ENCODE measurements around the gene MR1. TPM values are rescaled to one million over a fixed set of nuclear protein-coding genes. Genes with fewer than 3 reads are reported as not detected.
"Not testable (repeated sequence)": the region's sequence is repeated elsewhere in the genome, so short reads cannot be mapped to it uniquely, and the experiment has no call there.

MR1 gene
- total RNA-seq, 1 donor from 2014 or later, result 16.3 TPM

DNA sequence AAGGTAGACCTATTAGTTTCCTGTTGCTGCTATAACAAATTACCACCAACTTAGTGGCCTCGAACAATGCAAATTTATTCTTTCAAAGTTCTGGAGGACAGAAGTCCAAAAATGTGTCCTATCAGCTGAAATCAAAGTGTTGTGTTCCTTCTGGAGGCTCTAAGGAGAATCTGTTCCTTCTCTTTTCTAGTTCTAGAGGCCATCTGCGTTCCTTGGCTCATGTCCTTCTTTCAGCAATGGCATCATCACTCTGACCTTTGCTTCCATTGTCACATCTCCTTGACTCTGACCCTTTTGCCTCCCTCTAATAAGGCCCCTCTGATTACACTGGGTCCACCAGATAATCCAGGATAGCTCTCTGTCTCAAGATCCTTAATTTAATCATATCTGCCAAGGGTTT is 1.2 kb upstream of the MR1 start:
- ATAC-seq, result no peak

DNA sequence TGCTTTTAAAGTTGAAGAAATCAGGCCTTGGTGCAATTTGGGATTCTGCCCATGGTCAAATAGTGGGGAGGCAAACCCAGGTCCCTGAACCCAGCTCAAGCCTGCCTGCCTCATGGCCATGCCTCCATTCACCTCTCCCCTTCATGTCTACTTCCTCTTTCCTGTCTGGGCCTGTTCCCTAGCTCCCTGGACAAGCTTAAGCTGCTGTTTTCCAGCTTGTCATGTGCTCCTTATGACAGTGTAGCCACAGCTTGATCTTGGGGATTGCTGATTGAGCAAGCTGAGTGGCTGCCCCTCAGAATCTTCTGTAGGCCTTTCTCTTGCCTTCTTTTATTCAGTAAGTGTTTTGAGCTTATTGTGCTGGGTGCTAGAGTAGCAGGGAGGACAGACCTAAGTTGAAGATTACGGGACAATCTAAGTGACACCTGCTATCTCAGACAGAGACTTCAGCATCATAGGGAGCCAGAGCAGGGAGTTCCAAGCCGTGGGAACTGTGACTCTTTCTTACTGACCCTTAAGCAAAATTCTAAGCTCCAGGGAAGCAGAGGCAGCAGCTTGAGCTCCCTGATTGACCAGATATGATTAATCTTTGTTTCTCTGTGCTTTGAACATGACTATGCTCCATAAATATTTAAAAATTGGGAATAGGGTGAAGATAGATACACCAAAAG is 520 bp upstream of the MR1 start:
- peak; percentile 95 for ATAC-seq

- not testable (repeated sequence) for ATAC-seq
These were observed 1.4 kb downstream of the MR1 start for GRCh38 chr1:181035210-181035609.

DNA sequence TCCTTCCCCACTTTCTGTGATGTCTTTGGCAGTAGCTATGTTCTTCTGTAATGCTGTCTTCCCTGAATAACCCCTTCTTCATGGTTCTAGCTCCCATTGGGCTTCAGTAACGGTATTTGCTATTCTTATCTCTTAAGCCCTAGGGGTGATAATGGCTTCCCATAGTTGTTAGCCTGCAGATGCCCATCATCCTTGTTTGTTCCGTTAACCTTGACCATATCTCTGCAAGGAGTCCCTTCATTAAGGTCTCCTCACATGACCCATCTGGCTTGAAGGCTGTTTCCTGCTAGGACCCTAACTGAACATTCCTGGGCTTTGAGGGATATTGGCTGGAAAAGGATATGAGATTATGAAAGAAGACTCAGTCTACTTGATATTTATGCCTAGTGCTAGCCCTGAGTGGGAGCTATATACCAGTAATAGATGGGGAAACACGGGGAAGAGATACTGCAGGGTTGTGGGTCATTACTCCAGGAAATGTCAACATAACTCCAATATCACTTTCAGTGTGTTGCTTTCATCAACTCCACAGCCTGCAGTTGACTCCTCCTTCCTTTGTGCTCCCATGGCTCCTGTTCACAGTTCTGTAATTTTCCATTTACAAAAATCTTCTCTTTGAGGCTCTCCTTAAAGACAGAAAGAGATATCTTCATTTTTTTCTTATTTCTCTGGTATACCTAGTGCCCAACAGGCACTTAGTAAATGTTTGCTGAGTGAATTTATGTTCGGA is 2.5 kb downstream of the MR1 start:
- ATAC-seq, result no peak

GRCh38 chr1:181037386-181037785 is 3.6 kb downstream of the MR1 start:
- ATAC-seq, result no peak

DNA sequence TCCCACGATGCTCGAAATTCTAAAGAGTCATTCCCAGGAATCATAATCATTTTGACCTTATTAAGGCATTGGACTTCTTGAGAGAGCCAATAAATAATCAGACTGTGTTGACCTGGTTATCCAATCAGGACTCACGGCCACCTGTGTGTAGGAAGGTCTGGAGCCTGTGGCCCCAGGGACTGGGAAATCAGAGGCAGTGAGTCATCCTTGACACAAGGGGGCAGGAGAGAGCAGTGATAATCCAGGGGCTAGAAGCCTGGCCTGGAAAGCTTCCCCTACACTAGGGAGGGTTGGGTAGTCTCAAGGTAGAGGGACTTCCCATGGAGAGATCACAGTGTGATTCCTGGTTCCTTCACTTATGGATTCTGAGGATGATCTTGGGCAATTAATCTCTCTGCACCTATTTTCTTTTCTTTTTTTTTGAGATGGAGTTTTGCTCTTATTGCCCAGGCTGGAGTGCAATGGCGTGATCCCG is 4.7 kb downstream of the MR1 start:
- peak; percentile 74 for ATAC-seq

GRCh38 chr1:181040284-181040865 is 6.6 kb downstream of the MR1 start:
- no peak for ATAC-seq

DNA sequence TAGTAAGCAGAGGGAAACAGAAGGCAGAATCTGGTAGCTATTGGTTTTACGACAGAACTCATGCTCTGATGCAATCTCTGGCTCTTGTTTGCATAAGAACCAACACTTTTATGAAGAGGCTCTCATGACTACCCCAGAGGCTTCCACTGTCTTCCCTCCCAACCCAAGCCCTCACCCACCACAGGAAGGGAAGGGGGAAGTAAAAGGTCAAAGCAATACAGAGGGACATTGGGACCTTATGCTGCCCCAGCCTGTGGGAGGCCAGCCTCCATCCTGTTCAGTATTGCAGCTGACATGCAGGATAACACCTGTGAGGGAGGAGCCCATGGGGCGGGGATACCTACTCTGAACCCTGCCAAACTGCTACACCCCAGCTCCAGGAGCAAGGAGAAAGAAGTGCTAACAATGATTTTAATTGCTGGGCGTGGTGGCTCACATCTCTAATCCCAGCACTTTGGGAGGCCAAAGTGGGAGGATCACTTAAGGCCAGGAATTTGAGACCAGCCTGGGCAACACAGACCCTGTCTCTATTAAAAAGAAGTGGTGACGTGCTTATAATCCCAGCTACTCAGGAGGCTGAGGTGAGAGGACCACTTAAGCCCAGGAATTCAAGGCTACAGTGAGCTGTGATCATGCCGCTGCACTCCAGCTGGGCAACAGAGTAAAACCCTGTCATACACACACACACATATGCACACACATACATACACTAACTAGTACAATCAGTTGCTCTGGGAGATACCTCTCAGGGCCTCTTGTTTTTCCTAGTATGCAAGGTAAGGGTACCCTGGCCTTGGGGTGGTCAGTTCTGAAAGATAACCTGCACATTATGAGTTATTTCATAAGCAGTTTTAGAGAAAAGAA is 9.5 kb downstream of the MR1 start:
- ATAC-seq, result peak; percentile 86

DNA sequence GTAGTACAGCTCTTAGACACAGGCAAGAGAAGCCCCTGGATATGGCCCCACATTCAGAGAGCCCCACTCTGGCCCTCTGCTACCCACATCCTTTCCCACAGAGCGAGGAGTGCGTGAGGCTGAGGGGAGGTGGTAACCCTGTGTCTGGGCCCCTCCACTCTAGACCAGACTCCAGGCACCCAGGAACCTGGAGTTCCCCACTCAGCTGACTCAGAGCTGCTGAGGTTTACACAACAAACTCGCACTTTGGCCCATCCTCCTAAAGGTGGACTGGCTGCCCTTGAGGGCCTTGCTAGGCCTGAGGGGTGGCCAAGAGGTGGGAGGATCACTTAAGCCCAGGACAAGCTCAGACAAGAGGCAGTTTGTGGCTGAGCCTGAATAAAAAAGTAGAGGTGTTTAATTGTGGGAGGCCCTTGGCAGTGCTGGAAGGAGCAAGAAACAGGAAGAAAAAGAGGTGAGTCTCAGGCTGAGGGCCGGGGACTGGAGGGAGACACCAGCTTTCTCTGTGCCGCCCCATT is 10.7 kb downstream of the MR1 start:
- ATAC-seq, result peak; percentile 94

DNA sequence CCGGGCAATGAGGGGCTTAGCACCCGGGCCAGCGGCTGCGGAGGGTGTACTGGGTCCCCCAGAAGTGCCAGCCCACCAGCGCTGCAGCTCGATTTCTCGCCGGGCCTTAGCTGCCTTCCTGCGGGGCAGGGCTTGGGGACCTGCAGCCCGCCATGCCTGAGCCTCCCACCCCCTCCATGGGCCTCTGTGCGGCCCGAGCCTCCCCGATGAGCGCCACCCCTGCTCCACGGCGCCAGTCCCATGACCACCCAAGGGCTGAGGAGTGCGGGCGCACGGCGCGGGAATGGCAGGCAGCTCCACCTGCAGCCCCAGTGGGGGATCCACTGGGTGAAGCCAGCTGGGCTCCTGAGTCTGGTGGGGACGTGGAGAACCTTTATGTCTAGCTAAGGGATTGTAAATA is 12.2 kb downstream of the MR1 start:
- ATAC-seq, result not testable (repeated sequence)

DNA sequence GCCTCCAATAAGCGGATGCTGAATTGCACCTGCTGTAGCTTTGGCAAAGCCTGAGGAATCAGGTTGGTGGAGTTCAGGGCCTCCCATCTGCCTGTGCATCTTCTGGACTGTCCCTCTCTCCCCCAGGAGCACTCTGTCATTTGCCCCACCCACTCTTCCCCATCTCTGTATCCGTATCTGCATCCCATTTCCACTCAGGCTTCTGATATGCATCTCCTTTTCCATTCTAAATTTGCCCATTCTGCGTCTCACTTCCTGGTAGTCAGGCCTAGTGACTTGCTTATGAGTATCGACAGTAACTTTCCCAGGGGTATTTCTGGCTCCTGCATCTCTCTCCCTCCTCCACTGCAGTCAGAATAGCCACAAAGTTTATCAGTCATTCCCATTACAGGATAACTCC is 15.6 kb downstream of the MR1 start:
- ATAC-seq, result no peak

DNA sequence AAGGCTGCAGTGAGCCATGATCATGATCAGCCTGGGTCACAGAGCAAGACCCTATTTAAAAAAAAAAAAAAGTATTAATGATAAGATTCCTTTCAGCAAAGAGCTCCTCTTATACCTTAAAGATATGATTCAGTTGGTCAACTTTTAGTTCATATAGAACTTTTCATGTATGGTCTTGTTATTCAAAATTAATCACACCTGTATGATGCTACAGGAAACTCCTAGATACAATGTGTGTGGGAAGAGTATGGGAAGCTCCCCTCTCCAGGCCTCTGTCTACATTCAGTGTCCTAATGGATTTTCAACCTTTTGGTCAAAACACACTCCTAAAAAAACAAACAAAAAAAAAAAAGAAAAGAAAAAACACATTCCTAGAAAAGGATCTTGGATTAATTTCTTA is 17.1 kb downstream of the MR1 start:
- ATAC-seq, result no peak

GRCh38 chr1:181056560-181056959 is 22.8 kb downstream of the MR1 start:
- no peak for ATAC-seq

- ATAC-seq, result no peak
These were observed 23.3 kb downstream of the MR1 start for GRCh38 chr1:181057079-181057478.

DNA sequence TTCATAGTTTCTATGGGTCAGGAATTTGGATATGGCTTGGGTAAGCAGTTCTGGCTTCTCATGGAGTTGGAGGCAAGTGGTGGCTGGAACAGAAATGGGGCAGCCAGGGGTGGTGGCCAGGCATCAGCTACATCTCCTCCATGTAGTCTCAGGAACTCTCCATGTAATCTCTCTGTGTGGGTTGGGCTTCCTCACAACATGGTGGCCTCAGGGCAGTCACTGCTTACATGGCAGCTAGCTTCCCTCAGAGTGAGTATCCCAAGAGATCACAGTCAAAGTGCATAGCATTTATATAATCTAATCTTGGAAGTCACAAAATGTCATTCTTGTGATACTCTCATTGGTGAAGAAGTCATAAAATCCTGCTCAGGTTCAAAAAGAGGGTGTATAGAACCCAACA is 25.7 kb downstream of the MR1 start:
- ATAC-seq, result no peak

- no peak for ATAC-seq
These were observed 26.3 kb downstream of the MR1 start for GRCh38 chr1:181060066-181060465.

DNA sequence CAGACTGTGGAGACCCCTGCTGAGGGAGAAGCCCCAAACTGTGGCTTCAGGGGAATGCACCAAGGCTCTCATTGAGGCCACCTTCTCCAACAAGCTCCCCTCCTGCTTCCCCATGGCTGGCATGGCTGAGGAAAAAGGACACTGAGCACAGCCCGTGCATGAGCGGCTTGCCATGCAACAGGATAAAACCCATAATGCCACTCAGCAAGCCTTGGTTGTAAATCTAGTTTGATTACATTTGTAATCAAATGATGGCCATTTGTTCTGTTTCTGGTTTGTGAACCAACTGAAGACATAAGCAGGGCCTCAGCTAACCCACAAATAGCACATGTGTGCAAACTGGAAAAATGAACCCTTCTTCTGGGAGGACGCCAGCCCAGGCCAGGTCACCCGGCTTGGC is 27.2 kb downstream of the MR1 start:
- not testable (repeated sequence) for ATAC-seq

- ATAC-seq, result no peak
These were observed 27.7 kb downstream of the MR1 start for GRCh38 chr1:181061487-181061886.

DNA sequence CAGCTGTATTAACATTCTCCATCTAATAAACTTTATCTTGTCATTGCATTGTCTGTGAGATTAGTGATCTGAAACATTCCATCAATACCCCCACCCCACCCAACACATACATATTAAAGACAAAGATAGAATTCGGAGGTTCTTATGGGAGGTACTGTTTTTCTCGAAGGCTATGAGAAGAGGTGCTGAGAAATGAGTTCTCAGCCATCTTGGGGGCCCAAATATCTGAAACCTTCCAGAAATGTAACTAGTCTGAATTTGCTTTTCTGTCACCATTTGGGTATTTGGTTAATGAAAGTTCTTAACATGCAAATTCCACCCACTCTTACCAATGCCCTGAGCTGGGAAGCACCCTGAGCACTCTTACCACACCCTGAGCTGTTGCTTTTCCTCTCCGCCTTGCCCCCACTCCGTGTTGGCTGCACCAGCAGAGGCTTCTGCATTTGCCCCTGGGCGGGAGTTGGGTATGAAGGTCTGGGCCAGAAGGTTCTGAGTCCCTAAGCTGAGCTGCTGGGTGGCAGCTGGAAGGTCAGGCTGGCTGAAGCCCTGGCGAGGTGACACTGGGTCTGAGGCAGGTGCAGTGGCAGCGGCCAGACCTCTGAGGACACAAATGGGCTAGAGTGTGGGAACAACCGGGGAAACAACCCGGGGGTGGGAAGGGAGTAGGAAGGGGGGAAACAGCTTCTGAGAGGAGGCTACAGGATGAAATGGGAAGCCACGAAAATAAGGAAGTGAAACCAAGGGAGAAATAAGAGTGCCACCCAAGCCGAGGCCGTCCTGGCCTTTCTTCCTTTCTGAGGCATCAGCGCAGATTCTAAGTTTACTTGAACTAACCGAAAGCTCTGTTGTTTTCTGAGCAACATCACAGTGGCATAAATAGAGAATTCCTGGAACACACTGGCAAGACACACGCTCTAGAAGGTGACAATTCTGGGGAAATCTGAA is 28.4 kb downstream of the MR1 start:
- peak; percentile 59 for ATAC-seq

DNA sequence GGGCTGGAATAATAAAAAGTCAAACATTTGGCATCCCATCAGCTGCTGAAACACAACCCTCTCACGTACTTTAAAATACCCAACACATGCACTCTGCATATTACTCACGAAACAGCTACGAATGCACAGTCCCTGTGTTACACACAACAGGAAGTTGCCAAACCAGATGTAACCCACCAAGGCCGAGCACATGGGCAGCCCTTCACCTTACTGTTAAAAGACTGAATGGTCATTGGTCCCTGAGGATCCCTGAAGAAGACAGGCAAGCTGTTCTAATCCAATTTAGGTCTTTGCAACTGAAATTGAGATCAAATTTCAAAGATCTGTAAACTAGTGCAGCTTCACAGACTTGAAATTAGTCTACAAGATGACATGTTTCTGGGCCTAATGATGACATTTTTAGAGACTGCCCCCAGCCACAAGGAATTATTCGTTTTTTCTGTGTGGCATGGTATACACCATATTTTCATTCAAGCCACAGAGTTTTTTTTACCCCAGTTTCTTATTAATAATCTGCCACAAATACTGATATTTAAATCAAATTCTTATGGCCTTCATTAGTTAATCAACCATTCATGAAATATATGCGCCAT is 29.1 kb downstream of the MR1 start:
- peak; percentile 51 for ATAC-seq

- ATAC-seq, result peak; percentile 38
These were observed 30.3 kb downstream of the MR1 start for GRCh38 chr1:181064011-181064623.

Measured in esophagus mucosa (tissue), 1 donor.